Measurements from ENCODE around the gene INAFM2.
A peak's percentile ranks its signal among the peaks of the same experiment; 100 is the strongest.

The INAFM2 gene

DNA sequence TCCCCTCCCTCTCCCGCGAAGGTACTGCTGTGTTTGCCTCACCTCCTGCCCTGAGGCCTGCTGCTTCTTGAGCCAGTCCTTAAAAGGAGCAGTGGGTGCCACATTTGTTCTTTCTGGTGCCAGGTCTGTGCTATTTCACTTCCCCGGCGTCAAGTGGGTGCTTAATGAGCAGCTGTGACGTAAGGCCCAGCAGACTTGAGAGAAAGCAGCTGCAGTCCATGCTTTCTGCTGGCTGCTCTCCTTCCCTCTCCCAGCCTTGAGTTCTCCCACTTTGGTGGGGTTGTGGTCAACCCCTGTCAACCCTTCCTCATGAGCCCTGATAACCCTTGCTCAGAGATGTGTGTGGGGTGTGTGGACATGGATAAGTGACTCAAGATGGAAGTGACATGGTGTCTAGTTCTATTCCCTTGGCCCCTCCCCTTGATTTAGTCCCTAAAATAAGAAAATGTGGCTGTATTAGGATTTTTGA lies 6.9 kb downstream of the INAFM2 start:
- DNase-seq: peak; percentile 69 to 94 (median 83)

DNA sequence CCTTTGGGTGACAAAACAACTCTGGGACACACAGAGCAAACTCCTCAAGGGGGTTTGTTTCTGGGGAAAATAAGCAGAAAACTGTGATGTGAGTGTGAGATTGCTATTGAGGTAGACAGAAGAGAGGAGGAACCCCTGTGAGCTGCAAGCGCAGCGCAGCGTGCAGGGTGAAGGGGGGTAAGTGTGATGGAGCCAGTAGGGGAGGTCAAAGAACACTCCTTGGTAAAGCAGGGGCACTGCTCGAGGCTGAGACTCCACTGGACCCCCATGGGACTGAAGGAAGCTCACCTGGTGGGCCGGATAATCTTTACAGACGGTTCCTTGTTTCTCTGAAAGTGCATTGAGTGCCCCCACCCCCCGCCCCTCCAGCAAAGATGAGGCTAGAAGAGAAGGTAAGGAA lies 7.5 kb downstream of the INAFM2 start:
- no peak for DNase-seq

DNA sequence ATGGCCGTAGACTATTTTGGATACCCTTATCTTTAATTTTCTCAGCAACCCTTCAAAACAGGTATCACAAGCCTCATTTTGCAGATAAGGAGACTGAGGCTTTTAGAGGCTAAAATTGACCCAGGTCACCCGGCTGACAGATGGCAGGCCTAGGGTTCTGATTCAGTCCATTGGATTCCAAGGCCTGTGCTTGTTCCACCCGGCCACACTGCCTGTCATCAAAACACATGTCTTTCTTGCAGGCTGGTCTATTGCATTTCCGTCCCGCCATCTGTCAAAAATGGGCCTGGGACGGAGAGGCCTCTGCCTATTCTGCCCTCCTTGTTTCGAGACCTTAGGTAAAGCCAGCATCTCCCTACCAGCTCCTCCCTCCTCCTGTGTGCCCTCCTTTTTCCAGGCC lies 8.1 kb downstream of the INAFM2 start:
- no peak for DNase-seq

DNA sequence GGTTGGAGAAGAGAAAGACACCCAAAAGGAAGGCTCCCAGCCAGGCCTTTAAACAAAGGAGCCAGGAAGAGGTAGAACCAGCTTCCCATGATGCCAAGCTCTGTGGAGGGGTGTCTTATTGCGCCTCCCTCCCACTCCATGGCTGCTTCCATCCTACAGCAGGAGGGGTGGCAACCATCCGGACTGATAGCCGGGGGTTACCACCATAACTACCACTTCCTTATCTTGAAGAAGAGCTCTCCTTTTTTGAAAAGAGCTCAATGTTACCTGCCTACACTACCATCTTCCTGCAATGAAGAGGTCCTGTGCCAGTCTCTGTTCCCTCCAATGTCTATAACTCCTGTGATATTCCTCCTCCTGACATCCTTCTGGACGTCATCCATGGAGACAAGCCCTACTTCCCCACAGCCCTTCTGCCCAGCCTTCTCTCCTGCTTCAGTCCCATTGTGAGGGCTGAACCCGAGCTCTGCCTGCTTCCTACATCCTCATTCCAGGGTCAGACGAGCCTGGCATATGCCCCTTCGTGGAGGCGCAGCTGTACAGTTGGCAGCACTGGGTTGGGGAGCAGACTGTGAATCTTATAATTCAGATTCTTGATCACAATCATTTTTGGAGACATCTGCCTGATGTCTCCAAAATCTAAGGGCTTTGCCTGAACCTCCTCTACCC lies 8.8 kb downstream of the INAFM2 start:
- DNase-seq: peak; percentile 41 to 71 (median 60)

DNA sequence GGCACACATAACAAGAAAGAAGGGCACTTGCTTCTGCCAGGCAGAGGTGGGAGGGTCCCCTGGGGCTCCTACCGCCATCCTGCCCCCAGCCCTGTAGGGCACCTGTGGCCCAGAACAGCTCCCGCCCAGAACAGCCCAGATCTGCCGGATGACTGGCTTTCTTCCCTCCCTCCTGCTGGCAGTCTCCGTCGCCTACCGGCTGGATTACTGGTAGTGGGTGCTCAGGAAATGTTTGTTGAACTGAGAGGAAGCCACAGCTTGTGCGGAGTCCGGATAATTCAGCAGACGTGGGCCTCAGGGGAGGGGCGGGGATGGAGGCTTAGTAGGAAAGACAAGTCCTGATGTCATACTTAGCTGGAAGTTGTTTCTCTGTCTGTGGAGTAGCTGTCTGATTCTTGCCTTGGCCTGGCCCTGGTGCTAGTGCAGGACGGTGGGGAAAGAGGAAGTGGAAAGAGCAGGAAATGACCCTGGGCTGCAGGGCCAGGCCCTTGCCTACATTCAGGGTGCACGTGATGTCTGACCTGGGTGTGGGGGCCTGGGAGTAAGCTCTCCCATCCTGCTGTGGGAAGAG lies 10.5 kb downstream of the INAFM2 start:
- DNase-seq: peak; percentile 93 to 97 (median 94)

DNA sequence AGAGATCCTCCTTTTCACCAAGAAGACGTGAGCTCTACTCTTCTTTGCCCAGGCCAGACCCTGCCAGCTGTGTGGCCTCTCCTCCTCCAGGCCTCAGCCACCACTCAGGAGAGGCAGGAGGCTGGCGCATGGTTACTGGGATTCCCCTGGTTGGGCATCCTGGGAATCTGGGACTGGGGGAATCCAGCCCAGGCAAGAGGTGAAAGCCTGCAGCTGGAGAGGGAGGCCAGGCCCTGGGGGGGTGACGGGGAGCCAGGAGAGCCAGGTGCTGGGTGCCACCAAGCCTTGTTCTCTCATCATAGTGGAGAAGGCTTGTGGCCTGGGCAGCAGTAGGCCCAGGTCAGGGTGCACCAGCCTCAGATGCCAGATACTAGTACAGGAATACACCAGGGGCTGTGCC lies 11.0 kb downstream of the INAFM2 start:
- no peak for DNase-seq

DNA sequence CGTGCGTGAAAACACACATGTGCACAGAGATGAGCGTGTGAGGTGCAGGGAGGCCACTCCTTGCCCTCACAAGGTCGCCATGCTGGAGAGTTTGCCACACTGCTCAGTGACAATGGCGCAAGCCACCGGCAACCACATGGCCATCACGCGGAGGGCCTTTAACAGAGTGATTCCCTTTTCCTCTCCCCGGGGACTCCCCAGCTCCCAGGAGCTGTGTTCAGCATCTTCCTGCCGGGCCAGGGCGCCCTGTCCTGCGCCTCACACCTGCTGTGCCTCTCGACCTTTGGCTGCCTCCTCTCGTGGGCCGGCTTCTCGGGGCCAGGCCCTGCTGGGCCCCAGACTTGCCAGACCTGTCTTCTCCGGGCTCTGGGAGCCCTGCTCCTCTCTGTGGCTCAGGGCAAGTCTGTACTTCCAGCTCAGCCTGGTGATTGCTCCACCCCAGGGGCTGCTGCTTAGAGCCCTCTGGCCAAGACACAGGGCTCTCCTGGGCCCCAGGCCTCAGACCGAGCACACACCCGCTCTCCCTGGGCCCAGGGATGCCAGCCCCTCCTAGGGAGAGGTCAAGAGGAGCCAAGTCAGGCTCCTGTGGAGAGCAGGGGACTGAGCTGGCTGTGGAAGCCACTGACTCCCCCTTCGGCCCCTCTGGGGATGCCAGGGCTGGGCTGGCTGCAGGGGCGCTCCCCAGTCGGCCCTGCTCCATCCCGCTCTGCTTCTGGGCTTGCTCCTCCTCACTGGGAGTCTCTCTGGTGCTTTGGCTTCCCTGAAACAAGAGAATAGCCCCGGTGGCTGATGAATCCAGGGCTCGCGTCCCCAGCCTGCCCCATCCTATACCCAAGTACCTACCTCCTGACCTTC lies 11.7 kb downstream of the INAFM2 start:
- DNase-seq: peak; percentile 79 to 90 (median 84)

DNA sequence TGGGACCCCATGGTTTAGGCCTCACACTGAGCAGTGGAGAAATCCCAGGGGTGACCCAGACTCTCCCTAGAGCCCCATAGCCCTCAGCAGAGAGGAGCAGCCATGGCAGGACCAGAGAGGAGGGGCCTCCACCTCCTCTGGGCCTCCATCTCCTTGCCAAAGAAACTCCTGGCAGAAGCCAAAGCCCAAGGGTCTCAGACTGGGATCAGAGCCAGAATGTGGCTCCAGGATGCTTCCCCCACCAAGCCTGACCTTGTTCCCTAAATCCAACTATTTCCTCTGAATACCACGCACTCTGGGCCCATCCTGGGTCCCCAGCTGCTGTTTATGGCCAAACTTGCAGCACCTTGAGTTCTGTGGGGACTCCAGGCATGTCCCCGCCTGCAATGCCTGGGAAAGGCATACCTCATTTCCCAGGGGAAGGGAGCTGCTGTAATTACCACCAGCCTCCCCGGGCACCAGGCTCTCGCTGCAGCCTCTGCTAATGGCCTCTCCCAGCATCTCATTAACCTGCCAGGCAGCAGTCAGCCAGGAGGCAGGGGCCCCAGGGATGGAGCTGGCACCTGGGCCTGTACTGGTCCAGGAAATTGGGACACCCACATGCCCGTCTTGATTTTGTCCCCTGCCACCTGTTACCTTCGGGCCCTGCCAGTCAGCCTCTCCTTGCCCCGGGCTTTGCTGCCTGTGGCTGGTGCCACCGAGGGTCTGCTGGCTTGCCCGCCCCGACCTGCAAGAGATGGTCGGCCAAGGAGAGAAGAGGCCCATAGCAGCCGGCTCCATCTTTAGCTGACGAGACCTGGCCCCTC lies 12.6 kb downstream of the INAFM2 start:
- no peak for DNase-seq

DNA sequence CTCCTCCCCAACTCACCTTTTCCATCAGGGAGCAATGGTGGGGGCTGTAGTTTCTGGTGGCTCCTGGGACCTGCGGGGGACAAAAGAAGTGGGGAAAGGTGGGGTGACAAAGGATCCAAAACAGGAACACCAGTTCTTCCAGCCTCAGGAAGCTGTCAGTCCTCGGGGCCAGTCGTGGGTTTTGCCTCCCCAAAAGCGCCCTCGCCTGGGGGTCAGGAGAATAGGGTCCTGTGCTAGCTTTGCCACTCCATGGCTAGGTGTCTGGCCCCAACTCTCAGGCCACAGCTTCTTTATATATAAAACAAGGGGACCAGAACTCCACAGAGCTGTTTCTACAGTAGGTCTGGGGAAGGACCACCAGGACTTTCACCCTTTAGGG lies 13.2 kb downstream of the INAFM2 start:
- peak; percentile 65 to 84 (median 74) for DNase-seq

DNA sequence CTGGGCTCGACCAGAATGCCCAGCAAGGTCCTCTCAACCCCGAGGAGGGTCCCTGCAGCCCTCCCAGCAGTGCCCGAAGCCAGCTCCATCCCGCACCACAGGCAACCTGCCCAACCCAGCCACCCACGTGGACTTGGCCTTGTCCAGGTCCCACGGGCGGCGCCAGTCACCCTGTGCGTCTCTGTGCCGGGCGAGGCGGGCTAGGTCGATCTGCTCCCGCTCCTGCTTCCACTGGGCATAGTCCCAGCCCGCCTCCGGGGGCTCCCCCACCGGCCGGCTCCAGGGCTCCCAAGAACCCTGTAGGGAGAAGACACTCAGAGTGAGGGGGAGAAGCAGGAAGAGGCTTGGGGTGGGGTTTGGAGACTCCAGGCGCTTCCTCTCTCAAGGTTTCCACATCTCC lies 14.1 kb downstream of the INAFM2 start:
- DNase-seq: no peak

DNA sequence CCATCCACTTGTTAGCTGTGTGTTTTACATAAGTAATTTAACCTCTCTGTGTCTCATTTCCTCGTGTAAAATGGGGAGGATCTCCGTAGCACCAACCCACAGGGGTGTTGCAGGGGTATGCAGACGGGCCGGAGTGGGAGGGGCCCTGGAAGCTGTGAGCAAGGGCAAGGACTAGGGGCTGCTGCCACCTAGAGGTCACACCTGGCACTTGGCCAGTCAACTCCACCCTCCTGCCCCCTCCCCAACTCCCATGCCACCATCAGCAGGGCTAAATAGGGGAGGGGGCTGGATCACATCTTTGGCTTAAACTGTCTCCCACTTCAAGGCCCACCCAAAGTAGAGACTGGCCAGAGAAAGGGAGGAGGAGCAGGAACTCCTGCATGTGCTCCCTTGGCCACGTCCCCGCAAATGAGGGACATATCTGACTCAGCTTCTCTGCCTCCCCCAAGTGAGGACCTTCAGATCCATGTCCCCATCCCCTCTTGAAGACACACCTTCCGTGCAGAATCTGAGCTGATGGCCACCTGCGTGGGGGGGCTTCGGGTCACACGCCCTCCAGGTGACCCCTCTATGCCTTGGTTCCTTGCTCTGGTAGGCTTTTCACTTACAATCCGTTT lies 14.7 kb downstream of the INAFM2 start:
- peak; percentile 79 to 92 (median 88) for DNase-seq

DNA sequence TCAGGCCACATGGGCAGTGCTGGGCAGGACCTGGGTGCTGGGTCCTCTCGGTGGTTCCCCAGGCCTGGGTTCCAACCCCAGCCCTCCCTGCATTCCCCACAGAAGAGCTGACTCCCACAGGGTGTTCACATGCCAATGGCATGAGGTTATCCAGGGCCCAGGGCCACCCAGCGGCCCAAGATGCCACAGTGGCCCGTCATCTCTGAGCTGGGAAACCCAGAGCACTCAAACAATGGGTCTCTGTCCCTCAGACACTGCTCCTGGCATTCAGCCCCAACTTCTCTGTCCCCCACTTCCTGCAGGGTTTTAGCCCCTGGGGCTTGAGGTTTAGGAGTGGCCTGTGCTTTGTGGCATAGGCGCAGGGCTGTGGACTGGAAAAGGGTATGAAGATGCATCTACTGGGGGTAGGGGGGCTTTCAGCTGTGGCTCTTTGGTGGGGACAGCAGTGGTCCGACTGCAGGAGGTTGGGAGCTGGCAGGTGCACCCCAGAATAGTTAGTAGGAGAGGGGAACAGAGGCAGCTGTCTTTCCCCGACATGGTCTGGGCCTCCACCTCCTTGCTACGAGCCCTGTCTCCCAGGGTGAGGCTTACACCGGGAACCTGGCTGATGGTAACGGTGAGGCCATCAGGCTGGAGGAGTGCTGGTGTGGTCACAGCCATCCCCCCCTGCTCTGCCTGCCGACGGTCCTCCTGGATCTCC lies 15.6 kb downstream of the INAFM2 start:
- DNase-seq: no peak

DNA sequence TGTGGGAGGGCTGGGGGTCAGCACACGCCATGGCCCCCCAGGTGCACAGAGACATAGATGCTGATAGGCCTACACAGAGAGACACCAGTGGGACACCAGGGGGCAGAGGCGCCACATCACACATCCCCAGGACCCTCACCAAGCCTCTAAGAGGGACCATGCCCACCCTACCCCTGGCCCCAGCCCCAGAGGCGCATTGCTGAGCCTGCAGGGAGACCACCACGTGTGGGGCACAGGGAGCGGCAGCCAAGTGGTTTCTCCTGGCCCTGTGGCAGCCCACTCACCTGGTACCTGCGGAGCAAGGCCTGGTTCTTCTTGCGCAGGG lies 16.1 kb downstream of the INAFM2 start:
- no peak for DNase-seq

DNA sequence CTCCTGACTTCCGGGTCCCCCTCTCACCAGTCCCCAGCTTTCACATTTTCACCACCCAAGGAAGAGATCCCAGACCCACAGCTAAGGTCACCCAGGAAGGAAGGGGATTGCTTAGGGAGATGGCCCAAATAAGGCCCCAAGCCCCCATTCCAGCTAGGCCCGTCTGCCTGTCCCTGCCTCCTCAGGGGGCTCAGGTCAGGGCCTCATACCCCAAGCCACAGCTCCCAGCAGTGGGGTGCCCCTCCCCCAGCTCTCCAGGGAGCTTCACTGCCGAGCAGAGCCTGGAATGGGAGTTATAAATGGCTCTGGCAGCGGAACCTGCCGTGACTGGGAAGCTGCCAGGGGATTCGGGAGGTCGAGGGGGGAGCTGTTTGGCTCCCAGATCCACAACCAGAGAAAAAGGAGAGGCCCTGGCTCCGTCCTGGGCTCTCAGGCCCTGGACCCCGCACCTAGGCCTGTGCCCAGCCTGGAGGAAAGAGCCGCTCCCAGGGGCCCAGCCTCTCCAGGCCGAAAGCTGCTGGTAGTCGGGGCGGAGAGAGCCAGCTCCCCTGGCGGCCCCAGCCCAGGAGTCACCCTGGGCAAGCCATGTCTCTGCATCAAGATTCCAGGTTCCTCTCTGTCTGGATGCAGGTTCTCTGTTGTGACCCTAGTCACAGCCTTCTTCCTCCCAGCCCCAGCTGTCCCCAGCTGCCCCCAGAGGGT lies 16.7 kb downstream of the INAFM2 start:
- no peak for DNase-seq

DNA sequence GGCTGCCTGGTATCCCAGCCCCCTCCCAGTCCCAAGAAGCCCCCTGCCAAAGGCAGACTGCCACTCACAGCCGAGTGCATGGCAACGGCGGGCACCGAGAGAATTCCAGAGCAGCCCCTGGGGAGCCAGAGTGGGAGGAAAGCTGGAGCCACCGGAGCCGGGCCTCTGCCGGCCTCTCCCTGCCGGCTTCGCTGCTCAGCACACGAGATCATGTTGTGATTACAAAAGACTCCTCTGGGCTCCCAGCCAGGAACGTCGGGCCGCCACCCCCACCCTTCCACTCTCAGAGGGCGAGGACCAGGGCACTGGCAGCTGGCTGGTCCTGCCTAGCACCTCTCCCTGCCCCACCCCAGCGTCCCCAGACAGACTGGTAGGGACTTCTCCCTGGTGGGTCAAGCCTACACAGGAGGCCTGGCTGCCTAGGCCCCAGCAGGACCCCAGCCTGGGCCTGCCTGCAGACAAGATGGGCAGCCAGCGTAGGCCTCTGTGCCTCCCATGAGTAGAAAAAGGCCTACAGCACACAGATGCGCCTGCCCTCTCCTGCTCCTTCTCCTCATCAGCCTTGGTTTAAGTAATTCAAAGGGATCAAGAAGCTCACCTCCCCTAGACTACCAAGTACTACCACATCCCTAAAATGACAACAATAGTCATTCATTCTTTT lies 17.4 kb downstream of the INAFM2 start, which contains the start of gene CCDC9B:
Gene CCDC9B (minus strand): TSS at position 200 of the 661 bp plus-strand sequence. CDS start 120 bp downstream, at position 80.
- DNase-seq: peak; percentile 89 to 94 (median 91)

DNA sequence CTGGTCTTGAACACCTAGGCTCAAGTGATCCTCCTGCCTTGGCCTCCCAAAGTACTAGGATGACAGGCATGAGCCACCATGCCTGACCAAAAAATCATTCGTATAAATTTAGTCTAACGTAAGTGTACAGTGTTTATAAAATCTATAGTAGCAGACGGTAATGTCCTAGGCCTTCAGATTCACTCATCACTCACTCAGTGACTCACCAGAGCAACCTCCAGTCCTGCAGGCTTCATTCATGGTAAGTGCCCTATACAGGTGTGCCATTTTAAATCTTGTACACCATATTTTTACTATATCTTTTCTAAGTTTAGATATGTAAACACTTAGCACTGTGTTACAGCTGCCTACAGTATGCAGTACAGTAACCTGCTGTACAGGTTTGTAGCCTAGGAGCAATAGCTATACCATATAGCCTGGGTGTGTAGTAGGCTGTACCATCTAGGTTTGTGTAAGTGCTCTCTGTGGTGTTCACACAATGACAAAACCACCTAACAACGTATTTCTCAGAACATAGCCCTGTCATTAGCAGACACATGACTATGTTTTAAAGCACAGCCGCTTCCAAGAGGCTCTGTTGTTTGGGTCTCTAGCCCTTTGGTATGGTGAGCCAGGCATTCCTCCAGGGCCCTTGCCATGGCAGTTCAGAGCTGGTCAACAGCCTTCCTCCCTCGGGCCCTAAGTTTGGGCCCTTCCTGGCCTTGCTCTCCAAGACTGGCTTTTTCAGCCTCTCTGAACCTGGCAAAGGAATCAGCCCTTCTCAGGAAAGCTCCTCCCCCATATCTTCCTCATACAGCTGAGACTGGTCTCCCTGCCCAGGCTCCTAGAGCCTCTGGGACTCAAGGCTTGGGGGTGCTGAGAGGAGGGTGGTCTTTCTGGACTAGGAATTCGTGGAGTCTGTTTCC lies 19.2 kb downstream of the INAFM2 start:
- DNase-seq: no peak

DNA sequence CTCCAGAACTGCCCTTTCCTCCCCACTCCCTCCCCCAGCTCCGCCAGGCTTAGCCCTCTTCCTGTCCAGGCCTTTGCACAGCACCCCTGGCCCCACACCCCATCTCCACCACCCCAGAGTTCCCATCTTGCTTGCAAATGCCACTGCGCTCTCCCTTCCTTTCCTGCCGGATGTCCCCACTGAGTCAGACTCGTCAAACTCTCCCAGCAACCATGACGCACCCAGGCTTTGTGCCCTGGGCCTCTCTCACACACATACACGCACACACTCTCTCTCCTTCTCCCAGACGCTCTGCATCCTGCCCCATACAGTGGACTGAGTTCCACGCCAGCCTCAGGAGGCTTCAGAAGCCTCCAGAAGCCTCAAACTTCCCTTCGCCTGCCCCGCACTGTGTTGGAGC lies 20.0 kb downstream of the INAFM2 start:
- peak; percentile 52 to 71 (median 62) for DNase-seq

DNA sequence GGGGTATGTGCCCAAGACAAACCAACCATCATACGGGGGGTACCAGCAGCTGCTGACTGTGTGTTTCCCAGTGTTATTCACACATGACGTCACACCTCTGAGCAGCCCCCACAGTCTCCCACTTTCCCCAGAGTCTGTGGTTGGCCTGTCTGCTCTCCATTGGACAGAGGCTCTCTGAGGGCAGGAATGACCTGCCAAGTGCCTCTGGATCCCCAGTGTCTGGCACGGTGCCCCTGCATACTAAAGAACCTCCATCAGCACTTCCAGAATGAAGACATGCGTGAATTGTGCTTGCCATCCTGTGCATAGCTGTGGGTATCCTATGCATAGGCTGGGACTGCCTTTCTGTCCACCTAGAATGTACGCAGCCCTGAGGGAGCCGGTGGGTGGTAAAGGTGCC lies 20.7 kb downstream of the INAFM2 start:
- no peak for DNase-seq

DNA sequence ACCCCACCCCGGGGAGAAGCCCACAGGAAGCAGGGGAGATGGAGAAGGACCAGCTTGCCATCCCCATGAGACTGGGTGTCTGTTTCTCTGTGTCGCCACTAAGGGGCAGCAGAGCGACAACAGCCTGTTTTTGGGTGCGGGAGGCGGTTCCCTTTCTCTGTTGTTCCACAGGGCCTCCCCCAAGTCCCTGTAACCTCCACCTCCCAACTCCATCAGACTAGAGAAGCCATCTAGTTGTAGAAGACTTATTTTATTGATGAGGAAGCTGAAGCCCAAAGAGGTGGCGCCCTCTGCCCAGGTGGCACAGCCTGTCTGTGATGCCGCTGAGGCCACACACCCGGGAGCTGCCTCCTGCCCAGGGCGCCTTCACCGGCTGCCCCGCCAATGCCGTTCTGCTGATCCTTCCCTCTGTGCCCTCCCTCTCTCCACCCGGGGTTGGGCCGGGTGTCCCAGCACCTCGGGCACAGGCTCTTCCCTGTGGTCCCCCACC lies 21.2 kb downstream of the INAFM2 start:
- DNase-seq: peak; percentile 78 to 85 (median 82)

Measured in suppressor macrophage (primary cell).